GM21528 (cell line): ENCODE results near the gene CENPN.

ENCODE experiments used
- ATAC-seq: cut with Tn5 transposase; IDR thresholded peaks from one replicate; pipeline ENCODE4 v1.9.1; 2021; ENCODE audit warnings: mild to moderate bottlenecking, moderate library complexity; ENCODE audit not compliant: unreplicated experiment, low FRiP score

The CENPN gene

GRCh38 chr16:81073560-81074330, 66.7 kb downstream of the CENPN start:
- no peak for ATAC-seq

DNA sequence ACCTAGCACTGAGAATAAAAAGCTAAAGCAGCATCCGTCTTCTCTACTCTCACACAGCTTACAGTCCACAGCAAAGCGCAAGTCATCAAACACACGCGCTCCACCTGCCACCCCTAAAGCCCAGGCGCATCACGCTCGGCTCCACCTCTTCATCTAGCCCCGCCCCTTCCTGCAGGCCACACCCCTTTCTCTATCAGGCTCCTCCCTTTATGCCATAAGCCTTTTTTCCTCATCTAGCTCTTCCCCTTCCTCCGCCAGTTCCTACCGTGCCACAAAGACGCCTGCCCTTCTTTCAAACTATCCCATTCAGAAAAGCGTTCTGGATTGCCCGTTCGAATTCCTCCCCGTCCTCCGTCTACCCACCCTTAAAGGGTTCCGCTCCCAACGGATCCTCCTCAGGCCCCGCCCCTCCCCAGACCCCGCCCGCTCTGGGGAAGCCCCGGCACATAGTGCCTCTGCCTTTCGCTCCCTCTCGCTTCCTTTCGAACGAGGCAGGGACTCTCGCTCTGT, 69.6 kb downstream of the CENPN start:
- peak; percentile 93 for ATAC-seq

DNA sequence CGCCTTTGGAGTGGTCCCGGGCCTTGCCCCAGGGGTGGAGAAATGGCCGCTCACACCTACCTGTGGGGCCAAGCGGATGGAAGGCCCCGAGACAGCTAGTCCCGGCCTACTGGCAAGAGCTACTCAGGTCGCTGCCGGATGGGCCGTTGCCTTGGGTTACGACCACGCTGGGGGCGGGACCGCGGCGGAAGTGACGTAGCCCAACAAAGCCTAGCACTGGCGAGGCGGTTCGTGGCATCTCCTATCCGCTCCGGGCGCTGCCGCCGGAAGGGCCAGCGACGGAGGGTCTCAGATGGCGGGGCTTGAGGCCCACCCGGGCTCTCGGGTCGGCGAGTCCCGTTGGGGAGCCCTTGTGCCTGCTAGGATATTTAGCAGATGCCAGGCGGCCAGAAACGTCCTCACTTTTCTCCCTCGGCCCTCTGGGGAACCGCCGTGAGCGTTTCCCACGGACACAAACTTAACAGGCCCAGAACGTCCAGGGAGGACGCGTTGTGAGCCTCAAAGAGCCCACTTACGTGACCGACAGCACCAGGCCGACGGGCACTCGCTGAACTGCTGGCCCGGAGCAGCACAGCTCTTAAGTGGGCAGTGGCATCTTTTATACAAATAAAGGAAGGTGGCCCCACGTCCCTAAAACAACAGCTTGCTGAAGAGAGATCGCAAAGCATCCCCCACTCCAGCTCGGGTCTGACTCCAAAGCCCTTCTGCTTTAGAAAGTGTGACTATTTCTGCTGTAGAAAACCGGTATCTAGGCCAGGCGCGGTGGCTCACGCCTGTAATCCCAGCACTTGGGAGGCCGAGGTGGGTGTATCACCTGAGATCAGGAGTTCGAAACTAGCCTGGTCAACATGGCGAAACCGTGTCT, 70.3 kb downstream of the CENPN start, which contains the start of gene C16orf46:
TSS of gene C16orf46 (minus strand) at position 163 of the 865 bp plus-strand sequence. CDS start 13,283 bp downstream, outside the sequence.
- ATAC-seq: peak; percentile 97

DNA sequence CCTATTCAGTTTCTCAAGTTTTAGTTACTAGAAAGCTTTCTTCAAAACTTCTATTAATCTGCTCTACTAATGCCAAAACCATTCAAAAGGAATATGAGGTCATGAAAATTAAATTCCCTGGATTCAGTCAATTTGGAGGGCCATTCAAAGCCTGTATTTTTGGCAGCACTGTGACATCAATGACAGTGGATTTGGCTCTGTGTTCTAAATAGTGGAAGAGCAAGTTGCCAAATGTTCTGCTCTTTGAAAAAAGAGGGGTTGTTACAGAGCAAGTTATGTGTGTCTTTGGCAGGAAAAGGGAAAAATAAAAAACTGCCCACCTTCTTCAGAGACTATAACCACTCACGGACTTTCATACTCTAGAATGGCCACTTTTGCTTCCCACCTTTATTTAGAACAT, 73.2 kb downstream of the CENPN start:
- no peak for ATAC-seq

DNA sequence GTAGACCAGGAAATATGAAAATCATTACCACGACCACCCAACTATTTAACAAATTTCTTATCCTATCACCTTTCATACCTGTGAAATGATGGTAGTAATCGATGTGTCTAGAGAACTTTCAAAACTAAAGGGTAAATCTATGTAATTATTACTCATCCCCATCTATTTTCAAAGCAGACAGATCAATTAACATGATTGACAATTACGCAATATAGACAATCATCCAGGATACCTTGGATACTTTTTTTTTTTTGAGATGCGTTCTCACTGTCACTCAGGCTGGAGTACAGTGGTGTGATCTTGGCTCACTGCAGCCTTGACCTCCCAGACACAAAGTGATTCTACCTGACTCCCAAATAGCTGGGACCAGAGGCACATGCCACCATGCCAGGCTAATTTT, 74.0 kb downstream of the CENPN start:
- ATAC-seq: no peak
